Measurements from ENCODE around the gene CSNK1D.
"Not testable (repeated sequence)": the region's sequence is repeated elsewhere in the genome, so short reads cannot be mapped to it uniquely, and the experiment has no call there.

CSNK1D gene

GRCh38 chr17:82215095-82215971, 58.2 kb downstream of the CSNK1D start:
- no peaks in the 10 kb centered on the region for H3K36me3 ChIP-seq (ENCODE audit: control insufficient read depth, insufficient read depth, low read length)
- peaks cover 34% of the 10 kb centered on the region for H3K4me1 ChIP-seq (ENCODE audit: control insufficient read depth, insufficient read depth, low read length, poor library complexity, severe bottlenecking)
- no peaks in the 10 kb centered on the region for H3K9me3 ChIP-seq (ENCODE audit: control insufficient read depth, low read length)
- H3K27ac ChIP-seq (ENCODE audit: low read depth, low read length, severe bottlenecking): no peak overlapping the region
- 92 to 96% methylated on average over 15 to 18 of the region's 25 CpGs for WGBS, 2 experiments (ENCODE audit: insufficient coverage in 2 of 2)
- no peak overlapping the region for H3K4me3 ChIP-seq (ENCODE audit: extremely low read depth, insufficient read depth, low read length, poor library complexity, severe bottlenecking)

- Histone ChIP-seq H3K9me3 (ENCODE audit: control insufficient read depth, low read length) (no peaks in the 10 kb centered on the region), H3K27ac (ENCODE audit: low read depth, low read length, severe bottlenecking) (no peak overlapping the region)
Observed at GRCh38 chr17:82214012-82214628, 59.4 kb downstream of the CSNK1D start.

GRCh38 chr17:82213251-82214011, 60.1 kb downstream of the CSNK1D start:
- peaks cover 32% of the 10 kb centered on the region for H3K4me1 ChIP-seq (ENCODE audit: control insufficient read depth, insufficient read depth, low read length, poor library complexity, severe bottlenecking)
- H3K4me3 ChIP-seq (ENCODE audit: extremely low read depth, insufficient read depth, low read length, poor library complexity, severe bottlenecking): peak overlapping the region; percentile 84
- no peaks in the 10 kb centered on the region for H3K9me3 ChIP-seq (ENCODE audit: control insufficient read depth, low read length)
- H3K27ac ChIP-seq (ENCODE audit: low read depth, low read length, severe bottlenecking): peak overlapping the region; percentile 74
- 13 to 39% methylated on average over 8 to 32 of the region's 37 CpGs for WGBS, 2 experiments (ENCODE audit: insufficient coverage in 2 of 2)
- H3K36me3 ChIP-seq (ENCODE audit: control insufficient read depth, insufficient read depth, low read length): no peaks in the 10 kb centered on the region

More at GRCh38 chr17:82214012-82214628, 59.4 kb downstream of the CSNK1D start:
- Histone ChIP-seq H3K4me3 (ENCODE audit: extremely low read depth, insufficient read depth, low read length, poor library complexity, severe bottlenecking) (no peak overlapping the region), H3K4me1 (ENCODE audit: control insufficient read depth, insufficient read depth, low read length, poor library complexity, severe bottlenecking) (peaks cover 34% of the 10 kb centered on the region), H3K36me3 (ENCODE audit: control insufficient read depth, insufficient read depth, low read length) (no peaks in the 10 kb centered on the region)
- WGBS, 2 experiments (ENCODE audit: insufficient coverage in 2 of 2): 83 to 93% methylated on average over 10 to 11 of the region's 11 CpGs

GRCh38 chr17:82212331-82213250, 60.9 kb downstream of the CSNK1D start, which contains the start of gene CCDC57:
CCDC57 (minus strand) TSS chr17:82212842; CDS start chr17:82201944, 10,898 bp downstream.
- 1% methylated on average over 83 to 93 of the region's 116 CpGs for WGBS, 2 experiments (ENCODE audit: insufficient coverage in 2 of 2)
- Histone ChIP-seq H3K9me3 (ENCODE audit: control insufficient read depth, low read length) (no peaks in the 10 kb centered on the region), H3K27ac (ENCODE audit: low read depth, low read length, severe bottlenecking) (peak within 1 kb of the TSS; percentile 74), H3K36me3 (ENCODE audit: control insufficient read depth, insufficient read depth, low read length) (peaks cover 2% of the 10 kb centered on the region), H3K4me3 (ENCODE audit: extremely low read depth, insufficient read depth, low read length, poor library complexity, severe bottlenecking) (peak within 1 kb of the TSS; percentile 84), H3K4me1 (ENCODE audit: control insufficient read depth, insufficient read depth, low read length, poor library complexity, severe bottlenecking) (peaks cover 24% of the 10 kb centered on the region)

GRCh38 chr17:82210655-82211054, 62.8 kb downstream of the CSNK1D start:
- H3K9me3 ChIP-seq (ENCODE audit: control insufficient read depth, low read length); H3K27ac ChIP-seq (ENCODE audit: low read depth, low read length, severe bottlenecking); H3K4me3 ChIP-seq (ENCODE audit: extremely low read depth, insufficient read depth, low read length, poor library complexity, severe bottlenecking): not testable (repeated sequence)
- 100% methylated on average over 1 of the region's 11 CpGs for WGBS, 2 experiments (ENCODE audit: insufficient coverage in 2 of 2)
- H3K4me1 ChIP-seq (ENCODE audit: control insufficient read depth, insufficient read depth, low read length, poor library complexity, severe bottlenecking): peaks cover 12% of the 10 kb centered on the region
- peaks cover 16% of the 10 kb centered on the region for H3K36me3 ChIP-seq (ENCODE audit: control insufficient read depth, insufficient read depth, low read length)

GRCh38 chr17:82205720-82206508, 67.6 kb downstream of the CSNK1D start:
- 36 to 42% methylated on average over 21 of the region's 21 CpGs for WGBS, 2 experiments (ENCODE audit: insufficient coverage in 2 of 2)
- peaks cover 16% of the 10 kb centered on the region for H3K36me3 ChIP-seq (ENCODE audit: control insufficient read depth, insufficient read depth, low read length)
- H3K27ac ChIP-seq (ENCODE audit: low read depth, low read length, severe bottlenecking): no peak overlapping the region
- H3K9me3 ChIP-seq (ENCODE audit: control insufficient read depth, low read length): no peaks in the 10 kb centered on the region
- peaks cover 22% of the 10 kb centered on the region for H3K4me1 ChIP-seq (ENCODE audit: control insufficient read depth, insufficient read depth, low read length, poor library complexity, severe bottlenecking)
- no peak overlapping the region for H3K4me3 ChIP-seq (ENCODE audit: extremely low read depth, insufficient read depth, low read length, poor library complexity, severe bottlenecking)

- Histone ChIP-seq H3K36me3 (ENCODE audit: control insufficient read depth, insufficient read depth, low read length) (peaks cover 19% of the 10 kb centered on the region), H3K9me3 (ENCODE audit: control insufficient read depth, low read length) (no peaks in the 10 kb centered on the region), H3K4me1 (ENCODE audit: control insufficient read depth, insufficient read depth, low read length, poor library complexity, severe bottlenecking) (peaks cover 25% of the 10 kb centered on the region), H3K27ac (ENCODE audit: low read depth, low read length, severe bottlenecking) (no peak overlapping the region), H3K4me3 (ENCODE audit: extremely low read depth, insufficient read depth, low read length, poor library complexity, severe bottlenecking) (no peak overlapping the region)
- WGBS, 2 experiments (ENCODE audit: insufficient coverage in 2 of 2): 85 to 91% methylated on average over 24 to 25 of the region's 25 CpGs
Observed at GRCh38 chr17:82204831-82205719, 68.4 kb downstream of the CSNK1D start.

GRCh38 chr17:82203920-82204319, 69.6 kb downstream of the CSNK1D start:
- 90 to 91% methylated on average over 17 to 19 of the region's 19 CpGs for WGBS, 2 experiments (ENCODE audit: insufficient coverage in 2 of 2)
- H3K9me3 ChIP-seq (ENCODE audit: control insufficient read depth, low read length): no peaks in the 10 kb centered on the region
- peaks cover 25% of the 10 kb centered on the region for H3K4me1 ChIP-seq (ENCODE audit: control insufficient read depth, insufficient read depth, low read length, poor library complexity, severe bottlenecking)
- H3K4me3 ChIP-seq (ENCODE audit: extremely low read depth, insufficient read depth, low read length, poor library complexity, severe bottlenecking): no peak overlapping the region
- peaks cover 25% of the 10 kb centered on the region for H3K36me3 ChIP-seq (ENCODE audit: control insufficient read depth, insufficient read depth, low read length)
- no peak overlapping the region for H3K27ac ChIP-seq (ENCODE audit: low read depth, low read length, severe bottlenecking)

GRCh38 chr17:82202981-82203380, 70.5 kb downstream of the CSNK1D start:
- WGBS, 2 experiments (ENCODE audit: insufficient coverage in 2 of 2): 89 to 100% methylated on average over 3 to 4 of the region's 10 CpGs
- H3K4me1 ChIP-seq (ENCODE audit: control insufficient read depth, insufficient read depth, low read length, poor library complexity, severe bottlenecking): peaks cover 25% of the 10 kb centered on the region
- peaks cover 31% of the 10 kb centered on the region for H3K36me3 ChIP-seq (ENCODE audit: control insufficient read depth, insufficient read depth, low read length)
- no peaks in the 10 kb centered on the region for H3K9me3 ChIP-seq (ENCODE audit: control insufficient read depth, low read length)
- H3K4me3 ChIP-seq (ENCODE audit: extremely low read depth, insufficient read depth, low read length, poor library complexity, severe bottlenecking): no peak overlapping the region
- no peak overlapping the region for H3K27ac ChIP-seq (ENCODE audit: low read depth, low read length, severe bottlenecking)

All from mesodermal cell (in vitro differentiated cells).